Cortex of kidney (tissue), 1 donor: ENCODE data around the gene BMPR2.

Experiments used
- DNase-seq: peaks from one replicate; lab custom pipeline; 2025; lab: John Stamatoyannopoulos, UW

The BMPR2 gene

DNA sequence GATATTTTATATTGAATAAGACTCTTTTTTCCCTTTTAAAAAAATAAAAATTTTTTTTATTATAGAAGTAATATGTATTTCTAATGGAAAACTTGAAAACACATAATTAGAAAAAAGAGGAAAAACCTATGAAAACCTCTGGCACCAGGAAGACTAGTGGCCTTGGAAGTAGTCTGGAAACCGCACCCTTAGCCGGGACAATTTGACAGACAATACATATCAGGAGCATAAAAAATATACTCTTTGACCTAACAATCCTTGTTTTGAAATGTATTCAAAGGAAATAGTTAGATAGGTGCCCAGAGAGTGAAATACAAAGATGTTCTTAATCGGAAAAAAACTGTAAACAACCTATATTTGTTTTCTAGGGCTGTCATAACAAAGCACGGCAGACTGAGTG is 223.8 kb downstream of the BMPR2 start:
- DNase-seq, result no peak

DNA sequence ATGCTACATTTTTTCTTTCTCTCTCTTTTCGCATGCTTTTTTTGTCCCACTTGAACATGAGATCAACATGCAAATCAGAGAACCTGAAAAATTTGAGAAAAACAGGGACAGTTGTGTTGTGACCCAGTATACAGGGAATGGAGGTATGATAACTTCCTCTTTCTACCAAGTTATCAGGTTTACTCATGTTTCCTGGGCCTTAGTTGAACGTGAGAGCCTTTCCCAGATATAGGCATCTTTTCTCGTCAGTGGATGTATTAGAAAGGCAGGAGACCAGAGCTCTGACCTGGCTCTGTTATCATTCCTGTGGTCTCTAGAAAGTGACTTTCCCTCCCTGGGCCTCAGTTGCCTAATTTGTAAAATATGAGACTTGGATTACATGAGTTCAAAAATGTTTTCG is 228.6 kb downstream of the BMPR2 start:
- no peak for DNase-seq

DNA sequence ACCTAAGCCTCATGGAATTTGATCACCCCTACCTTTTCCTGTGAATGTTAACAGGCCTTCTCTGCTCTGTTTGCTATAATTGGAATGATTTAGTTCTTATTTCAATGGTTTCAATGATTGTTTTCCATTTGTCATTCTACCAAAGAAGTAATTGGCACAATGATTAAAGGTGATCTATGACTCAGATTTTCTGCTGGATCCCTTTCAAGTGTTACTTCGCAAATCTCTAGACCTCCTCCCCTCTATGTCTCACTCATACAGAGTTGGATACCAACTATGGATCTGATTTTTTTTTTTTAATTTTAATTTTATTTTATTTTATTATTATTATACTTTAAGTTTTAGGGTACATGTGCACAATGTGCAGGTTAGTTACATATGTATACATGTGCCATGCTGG is 229.0 kb downstream of the BMPR2 start:
- DNase-seq, result no peak

DNA sequence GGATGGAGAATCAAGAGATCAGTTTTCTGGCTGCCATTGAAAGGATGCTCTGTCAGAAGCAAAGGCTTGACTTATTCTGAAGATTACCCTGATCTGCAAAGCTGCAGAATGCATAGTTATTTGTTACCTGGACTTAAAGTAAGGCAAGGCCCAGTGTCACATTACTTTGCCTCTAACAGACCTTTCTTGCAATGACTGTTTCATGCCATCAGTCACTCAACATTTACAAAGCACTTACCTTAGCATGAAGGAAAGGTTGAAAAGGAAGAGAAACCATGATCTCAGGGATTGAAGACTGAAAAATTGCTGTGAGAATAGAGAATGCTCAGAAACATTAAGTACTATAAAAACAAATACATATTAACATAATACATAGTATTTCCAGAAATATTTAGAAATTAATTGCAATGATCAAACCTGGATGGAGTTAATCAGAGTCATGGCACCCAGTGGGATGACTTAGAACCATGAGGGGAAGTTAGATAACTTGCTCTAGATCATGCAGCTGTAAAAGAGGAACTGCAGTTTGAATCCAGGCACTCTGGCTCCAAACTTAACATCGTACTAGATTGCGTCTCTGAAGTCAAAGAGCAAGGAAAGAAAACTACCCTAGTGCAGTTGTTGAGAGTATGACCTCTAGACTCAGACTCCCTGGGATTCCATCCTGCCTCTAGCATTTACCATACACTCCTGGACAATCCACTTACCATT is 232.2 kb downstream of the BMPR2 start:
- DNase-seq, result no peak

DNA sequence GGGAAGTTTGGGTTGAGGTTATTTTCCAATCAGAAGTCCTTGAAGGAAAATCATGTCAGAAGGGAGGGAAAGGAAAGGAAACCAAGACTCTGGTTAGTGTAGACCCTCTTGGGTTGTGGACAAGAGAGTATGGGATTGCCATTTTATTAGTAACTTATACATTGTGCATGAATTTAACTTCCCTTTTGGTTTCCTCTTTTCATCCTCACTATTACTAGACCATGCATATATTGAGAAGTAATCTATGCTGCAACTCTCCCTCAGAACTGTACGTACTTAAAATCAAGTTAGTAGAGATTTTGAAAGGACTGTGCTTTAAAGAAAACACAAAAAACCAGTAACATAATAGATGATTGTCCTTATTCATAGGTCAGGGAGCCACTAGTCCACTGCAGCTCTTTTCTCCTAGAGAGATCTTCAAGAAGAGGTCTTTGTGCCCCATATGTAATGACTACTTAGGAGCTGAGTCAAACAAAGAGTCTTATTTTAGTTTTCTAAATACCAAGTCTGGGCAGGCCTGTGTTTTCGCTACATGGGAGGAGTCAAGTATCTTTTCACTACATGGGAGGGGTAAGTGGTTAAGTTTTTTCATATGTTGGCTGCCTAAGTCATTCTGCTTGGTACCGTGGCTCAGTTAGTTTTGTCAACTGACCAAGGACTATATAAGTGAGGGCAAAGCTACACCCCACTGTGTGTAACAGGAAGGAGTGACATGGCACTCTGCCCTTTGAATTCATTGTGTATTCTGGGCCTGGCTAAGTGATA is 233.4 kb downstream of the BMPR2 start:
- DNase-seq, result no peak

DNA sequence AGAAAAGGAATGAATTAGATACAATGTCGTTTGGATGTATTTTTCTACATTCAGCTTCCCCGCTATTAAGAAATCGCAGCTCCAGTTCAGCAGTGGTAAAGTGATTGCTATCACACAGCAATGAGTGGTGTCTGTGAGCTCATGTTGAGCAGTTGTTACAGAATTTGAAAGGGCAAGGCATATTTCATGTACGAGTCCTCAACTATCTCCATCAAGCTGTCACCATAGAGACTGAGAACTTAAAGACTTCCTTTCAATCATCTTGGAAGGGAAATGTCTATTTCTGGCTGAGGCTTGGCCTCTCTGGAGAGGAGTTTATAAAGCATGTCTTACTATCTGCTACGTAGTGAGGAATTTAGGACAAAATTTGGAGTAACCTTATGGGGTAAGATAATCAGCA is 234.3 kb downstream of the BMPR2 start:
- DNase-seq, result no peak

DNA sequence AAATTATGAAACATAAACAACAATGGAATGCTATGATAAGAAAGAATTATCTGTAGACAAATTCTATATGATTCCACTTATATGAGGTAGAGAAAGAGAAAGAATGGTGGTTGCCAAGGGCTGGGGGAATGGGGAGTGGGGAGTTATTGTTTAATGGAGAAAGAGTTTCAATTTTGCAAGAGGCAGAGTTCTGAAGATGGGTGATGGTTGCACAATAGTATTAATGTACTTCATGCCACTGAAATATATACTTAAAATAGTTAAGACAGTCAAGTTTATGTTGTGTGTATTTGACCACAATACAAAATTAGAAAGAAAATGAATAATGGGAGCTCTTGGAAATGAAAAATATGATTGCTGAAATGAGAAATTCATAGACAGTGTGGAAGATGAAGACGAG is 236.0 kb downstream of the BMPR2 start:
- DNase-seq, result no peak

DNA sequence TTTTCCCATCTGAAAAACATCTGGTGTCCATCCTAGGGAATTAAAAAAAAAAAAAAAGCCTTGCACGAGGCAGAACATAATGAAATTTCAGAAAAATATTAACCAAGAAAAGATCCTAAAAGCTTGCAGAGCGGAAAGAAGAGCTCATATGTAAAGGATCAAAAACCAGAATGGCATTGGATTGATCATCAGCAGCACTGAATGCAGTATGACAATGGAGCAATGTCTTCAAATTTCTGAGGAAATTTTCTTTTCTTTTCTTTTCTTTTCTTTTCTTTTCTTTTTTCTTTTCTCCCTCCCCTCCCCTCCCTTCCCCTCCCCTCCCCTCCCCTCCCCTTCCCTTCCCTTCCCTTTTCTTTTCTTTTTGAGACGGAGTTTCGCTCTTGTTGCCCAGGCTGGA is 237.4 kb downstream of the BMPR2 start:
- no peak for DNase-seq
